ENCODE results near the gene DIDO1.

Gene DIDO1

DNA sequence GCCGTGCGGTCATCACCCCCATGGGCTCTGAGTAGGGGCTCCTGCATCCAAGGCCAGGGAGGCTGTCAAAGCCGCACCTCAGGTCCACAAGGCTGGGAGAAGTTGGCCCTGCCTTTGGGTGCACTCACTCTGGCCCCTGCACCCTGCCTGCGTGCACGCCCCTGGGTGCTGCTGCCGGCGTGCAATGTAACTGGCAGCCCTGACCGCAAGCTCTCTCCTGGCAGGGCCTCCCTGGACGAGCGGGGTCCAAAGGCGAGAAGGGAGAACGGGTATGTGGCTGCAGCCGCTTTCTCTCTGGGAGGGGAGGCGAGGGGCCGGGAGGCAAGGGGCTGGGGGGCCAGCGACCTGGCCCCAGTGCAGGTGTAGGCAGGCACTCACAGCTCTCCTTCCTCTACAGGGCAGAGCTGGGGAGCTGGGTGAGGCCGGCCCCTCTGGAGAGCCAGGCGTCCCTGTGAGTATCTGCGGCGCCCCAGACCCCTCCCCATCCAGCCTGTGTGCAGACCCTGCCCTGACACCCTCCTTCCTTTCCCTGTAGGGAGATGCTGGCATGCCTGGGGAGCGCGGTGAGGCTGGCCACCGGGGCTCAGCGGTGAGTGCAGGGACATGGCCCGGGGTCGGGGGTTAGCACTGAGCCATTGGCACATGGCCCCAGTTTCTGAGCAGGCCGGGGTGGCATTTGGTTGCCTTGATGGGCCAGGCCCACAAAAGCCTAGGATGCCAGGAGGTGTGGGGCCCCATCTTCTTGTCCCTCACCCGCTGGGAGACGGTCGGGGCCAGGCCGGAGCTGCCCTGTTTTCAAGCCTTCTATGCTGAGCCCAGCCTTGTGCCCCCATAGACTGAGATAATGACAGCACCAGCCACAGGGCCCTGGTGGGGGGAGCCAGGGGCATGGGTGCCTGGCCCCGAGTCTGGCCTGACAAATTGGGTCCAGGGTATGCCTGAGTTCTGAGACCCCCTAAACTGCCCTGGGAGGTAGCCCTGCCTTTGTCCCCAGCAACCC is 96.8 kb downstream of the DIDO1 start:
- no peak for DNase-seq

DNA sequence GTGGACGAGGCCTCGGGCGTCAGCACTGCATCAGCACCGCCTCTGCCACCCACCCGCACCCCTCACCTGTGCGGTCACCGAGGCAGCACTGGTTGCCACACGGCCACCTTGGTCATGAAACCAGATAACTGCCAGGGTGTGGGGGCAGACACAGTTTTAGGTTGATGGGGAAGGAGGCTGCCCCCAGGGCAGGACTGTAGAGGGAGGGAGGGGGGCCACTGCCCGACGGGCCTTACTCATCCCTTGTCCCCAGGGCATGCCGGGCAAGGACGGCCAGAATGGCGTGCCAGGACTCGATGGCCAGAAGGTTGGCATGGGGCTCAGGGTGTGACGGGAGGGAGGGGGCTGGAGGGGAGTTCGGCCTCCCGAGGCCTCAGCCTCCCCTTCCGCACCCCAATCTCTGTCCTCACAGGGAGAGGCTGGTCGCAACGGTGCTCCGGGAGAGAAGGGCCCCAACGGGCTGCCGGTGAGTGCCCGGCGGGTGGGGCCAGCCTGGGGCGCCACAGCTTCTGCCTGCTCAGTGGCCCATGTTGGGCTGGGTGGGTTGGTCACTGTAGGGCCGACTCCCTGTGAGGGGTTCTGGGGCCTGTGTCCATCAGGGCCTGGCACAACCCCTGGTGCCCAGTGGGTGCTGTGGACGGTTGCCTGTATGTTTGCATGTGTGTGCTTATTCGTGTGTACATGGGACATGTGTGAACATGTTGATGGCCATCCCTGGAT is 97.6 kb downstream of the DIDO1 start:
- DNase-seq: no peak

DNA sequence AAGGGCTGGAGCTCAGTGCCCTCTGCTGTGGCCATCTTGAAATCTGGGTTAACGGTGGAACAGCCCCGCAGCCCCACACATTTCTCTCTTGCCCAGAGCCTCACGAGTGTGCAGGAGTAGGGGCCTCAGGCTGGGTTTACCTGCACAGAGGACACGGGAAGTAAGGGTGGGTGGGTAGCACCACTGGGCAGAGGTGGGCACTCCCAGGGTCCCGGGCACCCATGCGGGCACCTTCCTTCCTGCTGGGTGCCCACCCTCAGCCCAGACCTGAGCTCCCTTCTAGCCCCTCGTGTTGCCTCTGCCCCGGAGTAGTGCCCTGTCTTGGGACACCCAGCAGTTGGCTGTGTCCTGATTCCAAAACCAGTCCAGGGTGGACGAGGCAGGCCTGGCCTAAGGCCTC is 98.3 kb downstream of the DIDO1 start:
- no peak for DNase-seq
